Activated naive CD8-positive, alpha-beta T cell treated with anti-CD3 and anti-CD28 coated beads for 36 hours (primary cell): ENCODE measurements around the gene TSR1. TPM values are rescaled to one million over a fixed set of nuclear protein-coding genes. Genes with fewer than 3 reads are reported as not detected.
A peak's percentile ranks its signal among the peaks of the same experiment; 100 is the strongest.

Experiments used
- DNase-seq: peaks from one replicate; pipeline ENCODE4 v3.0.0; 2021
- H3K27ac Mint-ChIP-seq: one replicate; pipeline ENCODE4 v1.8.0; 2022; ENCODE audit warnings: mild to moderate bottlenecking, moderate library complexity, mixed read lengths
- H3K27me3 Mint-ChIP-seq: one replicate; pipeline ENCODE4 v1.8.0; 2022; ENCODE audit warnings: mild to moderate bottlenecking, mixed read lengths
- H3K36me3 Mint-ChIP-seq: one replicate; pipeline ENCODE4 v1.8.0; 2021; ENCODE audit warnings: mild to moderate bottlenecking, mixed read lengths
- H3K4me1 Mint-ChIP-seq: one replicate; pipeline ENCODE4 v1.8.0; 2021; ENCODE audit warnings: mixed read lengths
- H3K4me3 Mint-ChIP-seq: one replicate; pipeline ENCODE4 v1.8.0; 2022; ENCODE audit warnings: mild to moderate bottlenecking, moderate library complexity, mixed read lengths
- H3K9me3 Mint-ChIP-seq: one replicate; pipeline ENCODE4 v1.8.0; 2022; ENCODE audit warnings: mixed read lengths
- total RNA-seq, 2 experiments: library from RNA; stranded (reverse); gene quantifications; one replicate each; pipeline ENCODE4 v1.2.3, GENCODE V29; 2021

TSR1 gene
- total RNA-seq, 2 experiments from 2014 or later, result 115 to 120 TPM

DNA sequence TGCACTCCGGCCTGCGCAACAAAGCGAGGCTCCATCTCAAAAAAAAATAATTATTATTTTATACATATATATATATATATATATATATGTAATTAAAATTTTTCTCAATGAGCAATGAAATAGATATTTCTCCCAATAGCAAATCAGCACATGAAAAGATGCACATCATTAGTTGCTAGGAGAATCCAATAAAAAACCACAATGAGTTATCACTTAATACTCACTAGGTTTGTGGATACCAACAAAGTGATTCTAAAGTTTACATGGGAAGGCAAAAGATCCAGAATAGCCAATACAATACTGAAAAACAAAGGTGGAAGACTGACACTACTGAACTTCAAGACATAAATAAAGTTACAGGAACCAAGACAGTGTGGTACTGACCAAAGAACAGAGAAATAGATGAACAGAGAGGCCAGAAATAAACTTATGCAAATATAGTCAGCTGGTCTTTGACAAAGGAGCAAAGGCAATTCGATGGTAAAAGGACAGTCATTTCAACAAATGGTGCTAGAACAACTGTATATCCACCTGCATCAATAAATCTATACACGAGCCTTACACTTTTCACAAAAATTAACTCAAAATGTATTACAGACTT is 46.3 kb downstream of the TSR1 start:
- Mint-ChIP-seq H3K36me3 (peaks cover 30% of the 10 kb centered on the region), H3K9me3 (no peaks in the 10 kb centered on the region), H3K4me3 (no peak overlapping the region), H3K4me1 (peaks cover 6% of the 10 kb centered on the region), H3K27me3 (no peaks in the 10 kb centered on the region), H3K27ac (no peak overlapping the region)
- DNase-seq, result no peak

DNA sequence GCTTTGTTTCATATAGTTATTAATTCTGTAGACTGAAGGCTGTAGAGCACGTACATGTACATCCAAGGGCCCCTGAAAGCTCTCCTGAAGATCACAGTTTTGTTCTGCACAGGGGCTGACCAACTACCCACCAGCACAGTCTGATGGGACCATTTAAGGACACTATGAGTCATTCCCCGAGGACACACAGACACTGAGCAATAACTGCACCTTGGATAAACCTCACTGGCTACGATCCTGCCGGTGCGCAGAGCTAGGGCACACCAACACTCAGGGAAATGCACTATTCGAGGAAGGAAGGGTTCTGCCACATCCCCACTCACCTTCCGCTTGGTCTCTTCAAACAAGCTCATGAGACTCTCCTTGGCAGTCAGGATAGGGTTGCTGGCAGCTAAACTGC is 53.0 kb downstream of the TSR1 start:
- H3K4me3 Mint-ChIP-seq, result no peak overlapping the region
- peaks cover 33% of the 10 kb centered on the region for H3K4me1 Mint-ChIP-seq
- no peak overlapping the region for H3K27ac Mint-ChIP-seq
- peaks cover 37% of the 10 kb centered on the region for H3K36me3 Mint-ChIP-seq
- no peak for DNase-seq
- no peaks in the 10 kb centered on the region for H3K27me3 Mint-ChIP-seq
- no peaks in the 10 kb centered on the region for H3K9me3 Mint-ChIP-seq

DNA sequence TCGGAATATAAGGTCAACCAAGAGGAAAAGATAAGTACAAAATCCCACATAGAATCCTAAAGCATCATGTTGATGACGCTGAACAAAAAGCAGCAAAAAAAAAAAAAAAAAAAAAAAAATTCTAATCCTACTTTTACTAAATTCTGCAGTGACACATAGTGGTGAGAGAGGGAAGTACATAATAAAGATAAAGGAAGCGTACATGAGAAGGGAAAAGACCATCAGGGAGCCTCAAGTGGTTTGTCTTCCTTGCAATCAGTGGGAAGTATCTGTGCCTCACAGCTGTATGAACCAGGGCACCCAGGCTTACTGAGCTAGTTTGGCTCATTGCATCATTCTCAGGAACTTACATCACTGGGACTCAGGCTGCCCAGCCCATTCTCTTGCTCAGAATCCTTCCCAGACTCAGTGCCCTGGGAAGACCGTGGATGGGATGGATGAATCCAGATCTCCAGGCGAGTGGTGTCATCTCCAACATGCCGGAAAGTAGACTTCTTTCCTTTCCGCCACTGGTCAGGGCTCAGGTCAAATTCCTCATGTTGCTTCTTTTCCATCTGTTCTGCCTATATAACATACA is 53.9 kb downstream of the TSR1 start:
- Mint-ChIP-seq H3K4me1 (peaks cover 33% of the 10 kb centered on the region), H3K27me3 (no peaks in the 10 kb centered on the region), H3K36me3 (peaks cover 36% of the 10 kb centered on the region), H3K27ac (peak overlapping the region; percentile 57), H3K4me3 (no peak overlapping the region), H3K9me3 (no peaks in the 10 kb centered on the region)
- DNase-seq, result no peak

- peaks cover 55% of the 10 kb centered on the region for H3K36me3 Mint-ChIP-seq
- H3K27ac Mint-ChIP-seq, result no peak overlapping the region
- H3K9me3 Mint-ChIP-seq, result no peaks in the 10 kb centered on the region
- no peak overlapping the region for H3K4me3 Mint-ChIP-seq
- peaks cover 50% of the 10 kb centered on the region for H3K4me1 Mint-ChIP-seq
- DNase-seq, result no peak
- no peaks in the 10 kb centered on the region for H3K27me3 Mint-ChIP-seq
Measured at GRCh38 chr17:2279707-2280106, 56.5 kb downstream of the TSR1 start.

DNA sequence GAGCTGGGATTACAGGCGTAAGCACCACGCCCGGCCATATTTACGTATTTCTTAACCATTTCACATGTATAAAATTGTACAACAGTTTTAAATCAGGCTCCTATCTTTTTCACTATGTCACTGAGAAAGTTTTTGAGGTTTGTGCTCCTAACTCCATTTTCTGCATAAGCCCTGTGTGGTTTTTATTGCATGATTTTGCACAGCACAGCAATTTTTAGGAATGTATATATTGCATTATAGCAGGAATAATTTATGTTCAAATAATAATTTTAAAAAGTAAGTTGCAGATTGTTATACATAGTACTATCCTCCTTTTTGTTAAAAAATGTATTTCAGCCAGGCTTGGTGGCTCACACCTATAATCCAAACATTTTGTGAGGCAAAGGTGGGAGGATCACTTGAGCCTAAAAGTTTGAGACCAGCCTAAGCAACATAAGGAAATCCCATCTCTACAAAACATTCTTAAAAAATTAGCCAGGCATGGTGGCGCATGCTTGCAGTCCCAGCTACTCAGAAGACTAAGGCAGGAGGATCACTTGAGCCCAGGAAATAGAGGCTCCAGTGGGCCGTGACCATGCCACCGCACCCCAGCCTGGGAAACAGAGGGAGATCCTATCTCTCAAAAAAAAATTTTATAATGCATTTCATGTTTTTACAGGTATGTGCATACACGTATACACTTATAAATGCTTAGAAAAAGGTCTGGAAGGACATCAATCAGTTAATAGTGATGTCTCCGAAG is 58.7 kb downstream of the TSR1 start:
- Mint-ChIP-seq H3K36me3 (peaks cover 63% of the 10 kb centered on the region), H3K4me3 (no peak overlapping the region), H3K27ac (no peak overlapping the region), H3K27me3 (no peaks in the 10 kb centered on the region), H3K9me3 (no peaks in the 10 kb centered on the region), H3K4me1 (peaks cover 55% of the 10 kb centered on the region)
- DNase-seq, result no peak

DNA sequence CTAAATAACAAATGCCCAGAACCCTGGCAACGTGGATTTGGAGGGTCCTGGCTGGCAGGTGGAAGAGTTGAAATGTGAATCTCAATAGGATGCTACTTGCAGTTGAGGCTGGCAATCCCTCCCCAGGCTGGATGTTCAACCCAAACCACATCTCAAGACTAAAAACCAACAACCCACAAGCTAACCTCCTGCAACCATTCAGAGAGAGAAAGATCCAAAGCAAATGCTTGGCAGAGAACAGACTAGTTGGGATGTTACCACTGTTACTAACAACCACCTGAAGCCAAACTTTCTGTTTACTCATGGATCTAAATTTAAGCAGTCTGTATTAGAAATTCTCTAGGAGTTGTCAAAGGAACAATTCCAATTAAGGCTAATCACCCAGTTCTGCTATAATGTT is 60.5 kb downstream of the TSR1 start:
- Mint-ChIP-seq H3K27me3 (no peaks in the 10 kb centered on the region), H3K4me3 (no peak overlapping the region), H3K36me3 (peaks cover 59% of the 10 kb centered on the region), H3K27ac (peak overlapping the region; percentile 20), H3K4me1 (peaks cover 52% of the 10 kb centered on the region), H3K9me3 (no peaks in the 10 kb centered on the region)
- no peak for DNase-seq

DNA sequence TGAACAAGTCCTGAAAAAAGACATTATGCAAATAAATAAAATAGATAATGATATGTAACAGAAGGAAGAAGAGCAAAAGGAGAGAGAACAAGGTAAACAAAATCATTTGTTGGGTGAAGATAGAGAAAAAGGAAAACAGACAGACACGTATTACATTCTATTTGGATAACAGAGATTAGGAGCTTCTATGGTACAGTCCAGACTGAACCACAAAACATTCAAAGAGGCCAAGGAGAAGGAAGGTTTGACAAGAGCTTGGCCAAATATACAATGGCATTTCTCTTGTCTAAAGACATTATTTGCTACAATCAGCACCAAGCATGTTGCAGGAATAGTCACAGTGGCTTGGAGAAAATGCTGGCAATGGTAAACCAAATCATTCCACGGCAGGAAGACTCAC is 61.8 kb downstream of the TSR1 start:
- DNase-seq, result no peak
- peaks cover 65% of the 10 kb centered on the region for H3K36me3 Mint-ChIP-seq
- peaks cover 59% of the 10 kb centered on the region for H3K4me1 Mint-ChIP-seq
- H3K9me3 Mint-ChIP-seq, result no peaks in the 10 kb centered on the region
- no peak overlapping the region for H3K27ac Mint-ChIP-seq
- no peaks in the 10 kb centered on the region for H3K27me3 Mint-ChIP-seq
- H3K4me3 Mint-ChIP-seq, result no peak overlapping the region

Other genes with a start within 250 kb of the TSR1 start
- gene SMG6, start 32.7 kb downstream of the TSR1 start, total RNA-seq, result 10 to 100 TPM; 48.7 to 51.8 TPM
- gene SRR, start 32.5 kb downstream of the TSR1 start, total RNA-seq, result 10 to 100 TPM; 10.9 to 13.1 TPM
- 10 to 100 TPM; 35.7 to 36.8 TPM for gene SGSM2, start 1.0 kb upstream of the TSR1 start, total RNA-seq
- 10 to 100 TPM; 23.8 to 25.6 TPM for gene MNT, start 64.6 kb upstream of the TSR1 start, total RNA-seq
- gene METTL16, start 175.4 kb upstream of the TSR1 start, total RNA-seq, result 10 to 100 TPM; 61.7 to 66.5 TPM